Liver (tissue), 9 donors: ENCODE measurements around the gene STK33. TPM values are rescaled to one million over a fixed set of nuclear protein-coding genes. Genes with fewer than 3 reads are reported as not detected.

ENCODE experiments used
- DNase-seq: peaks from one replicate; pipeline ENCODE4 v3.0.0-alpha.2; 2017; ENCODE audit warnings: low spot score
- H3K27ac ChIP-seq, 2 donors: one replicate each; pipeline ENCODE4 v1.7.0; 2013; ENCODE audit warnings: inconsistent platforms in 2 of 2, low read length in 2 of 2, control low read depth in 1 of 2, low read depth in 1 of 2, mild to moderate bottlenecking in 1 of 2
- H3K27me3 ChIP-seq, 4 donors: one replicate each; pipeline versions ENCODE4 v1.6.1 to v1.7.0; 2013; ENCODE audit warnings: low read length in 3 of 4, inconsistent platforms in 1 of 4, mild to moderate bottlenecking in 1 of 4, moderate library complexity in 1 of 4; ENCODE audit not compliant: control insufficient read depth in 4 of 4, insufficient read depth in 4 of 4
- H3K36me3 ChIP-seq, 4 donors: one replicate each; pipeline versions ENCODE4 v1.6.1 to v1.7.0; 2013; ENCODE audit warnings: low read length in 3 of 4, mild to moderate bottlenecking in 3 of 4, low read depth in 1 of 4, moderate library complexity in 1 of 4; ENCODE audit not compliant: control insufficient read depth in 4 of 4, insufficient read depth in 3 of 4
- H3K4me1 ChIP-seq, 4 donors: one replicate each; pipeline versions ENCODE4 v1.6.1 to v1.7.0; 2013; ENCODE audit warnings: low read length in 3 of 4, mild to moderate bottlenecking in 3 of 4, moderate library complexity in 1 of 4; ENCODE audit not compliant: control insufficient read depth in 4 of 4, insufficient read depth in 4 of 4
- H3K4me3 ChIP-seq, 3 donors: one replicate each; pipeline versions ENCODE4 v1.6.1 to v1.7.0; 2013; ENCODE audit warnings: low read length in 3 of 3, control low read depth in 1 of 3, low read depth in 1 of 3, mild to moderate bottlenecking in 1 of 3
- H3K9ac ChIP-seq, 2 donors: one replicate each; pipeline ENCODE4 v1.7.0; 2013; ENCODE audit warnings: low read length in 2 of 2, mild to moderate bottlenecking in 2 of 2, moderate library complexity in 2 of 2, control low read depth in 1 of 2, low read depth in 1 of 2
- H3K9me3 ChIP-seq, 4 donors: one replicate each; pipeline versions ENCODE4 v1.6.1 to v1.7.0; 2013; ENCODE audit warnings: low read length in 3 of 4; ENCODE audit not compliant: control insufficient read depth in 4 of 4
- EGR1 ChIP-seq, 2 donors: IDR thresholded peaks; 2 replicates each; pipeline ENCODE4 v1.6.1; 2016 to 2018; ENCODE audit warnings: antibody characterized with exemption in 2 of 2, low read depth in 2 of 2
- FOXA1 ChIP-seq: IDR thresholded peaks from 2 replicates; pipeline ENCODE4 v1.6.1; 2016; ENCODE audit warnings: antibody characterized with exemption
- GABPA ChIP-seq, 2 donors: IDR thresholded peaks in 1 of 2; conservative IDR thresholded peaks in 1 of 2; 2 replicates each; pipeline ENCODE4 v1.6.1; 2016; ENCODE audit warnings: antibody characterized with exemption in 2 of 2, mild to moderate bottlenecking in 1 of 2, moderate library complexity in 1 of 2
- HNF4A ChIP-seq, 2 donors: conservative IDR thresholded peaks; 2 replicates each; pipeline ENCODE4 v1.6.1; 2016; ENCODE audit warnings: antibody characterized with exemption in 2 of 2, mild to moderate bottlenecking in 2 of 2
- HNF4G ChIP-seq: IDR thresholded peaks from 2 replicates; pipeline ENCODE4 v1.6.1; 2016; ENCODE audit warnings: antibody characterized with exemption
- JUND ChIP-seq, 2 donors: IDR thresholded peaks; 2 replicates each; pipeline ENCODE4 v1.6.1; 2016; ENCODE audit warnings: antibody characterized with exemption in 2 of 2
- NR2F2 ChIP-seq: IDR thresholded peaks from 2 replicates; pipeline ENCODE4 v1.6.1; 2016; ENCODE audit warnings: antibody characterized with exemption
- RAD21 ChIP-seq, 2 donors: IDR thresholded peaks; 2 replicates each; pipeline ENCODE4 v1.6.1; 2016; ENCODE audit warnings: antibody characterized with exemption in 2 of 2, mild to moderate bottlenecking in 2 of 2
- RXRA ChIP-seq, 2 donors: IDR thresholded peaks; 2 replicates each; pipeline ENCODE4 v1.6.1; 2017 to 2018; ENCODE audit warnings: antibody characterized with exemption in 2 of 2, mild to moderate bottlenecking in 1 of 2
- TAF1 ChIP-seq: conservative IDR thresholded peaks from 2 replicates; pipeline ENCODE4 v1.6.1; 2016; ENCODE audit warnings: antibody characterized with exemption, mild to moderate bottlenecking
- YY1 ChIP-seq: IDR thresholded peaks from 2 replicates; pipeline ENCODE4 v1.6.1; 2016; ENCODE audit warnings: antibody characterized with exemption, mild to moderate bottlenecking
- WGBS: extraction: QIAGEN DNeasy Blood & Tissue Kit; methylation state at CpG from one replicate; pipeline ENCODE4 v1.1.7; 2013; 5-methylcytosine and 5-hydroxymethylcytosine counted together
- polyA plus RNA-seq, 2 donors: library from polyadenylated mRNA; stranded (reverse) in 1 of 2; unstranded in 1 of 2; fragments of 200-250 nt in 1 of 2; fragments of >200 nt in 1 of 2; fragmentation: Nextera tagmentation in 1 of 2; extraction: Ambion mirVana in 1 of 2; gene quantifications; one replicate each; pipeline versions ENCODE4 v1.2.1 to v1.2.3, GENCODE V29; 2013 to 2015
- total RNA-seq, 2 donors: library from RNA; depleted of rRNA; stranded (reverse); fragments of >200 nt; gene quantifications; one replicate each; pipeline ENCODE4 v1.2.3, GENCODE V29; 2014
- TF ChIP-seq, protein P1 (sequence below): fragments of 150-350 bp; IDR thresholded peaks from 2 replicates; pipeline ENCODE4 v1.5.1; 2017; ENCODE audit warnings: improper control_type of control experiment, low read depth, low read length; ENCODE audit not compliant: missing input control
- TF ChIP-seq, protein P2 (sequence below): IDR thresholded peaks from 2 replicates; pipeline ENCODE4 v1.6.1; 2016; ENCODE audit warnings: antibody characterized with exemption
- TF ChIP-seq, protein P3 (sequence below): IDR thresholded peaks from 2 replicates; pipeline ENCODE4 v1.6.1; 2016; ENCODE audit warnings: antibody characterized with exemption
- TF ChIP-seq, protein P4 (sequence below): IDR thresholded peaks from 2 replicates; pipeline ENCODE4 v1.6.1; 2016; ENCODE audit warnings: antibody characterized with exemption
- TF ChIP-seq, protein P5 (sequence below): IDR thresholded peaks from 2 replicates; pipeline ENCODE4 v1.6.1; 2016; ENCODE audit warnings: antibody characterized with exemption, mild to moderate bottlenecking
- donor health status: healthy.
- donor health status: healthy.
- donor health status: healthy.
- donor health status: healthy.
- donor health status: healthy.

Gene STK33
- total and polyA plus RNA-seq, 4 donors = 0.09 to 1.1 (median 0.52) TPM

DNA sequence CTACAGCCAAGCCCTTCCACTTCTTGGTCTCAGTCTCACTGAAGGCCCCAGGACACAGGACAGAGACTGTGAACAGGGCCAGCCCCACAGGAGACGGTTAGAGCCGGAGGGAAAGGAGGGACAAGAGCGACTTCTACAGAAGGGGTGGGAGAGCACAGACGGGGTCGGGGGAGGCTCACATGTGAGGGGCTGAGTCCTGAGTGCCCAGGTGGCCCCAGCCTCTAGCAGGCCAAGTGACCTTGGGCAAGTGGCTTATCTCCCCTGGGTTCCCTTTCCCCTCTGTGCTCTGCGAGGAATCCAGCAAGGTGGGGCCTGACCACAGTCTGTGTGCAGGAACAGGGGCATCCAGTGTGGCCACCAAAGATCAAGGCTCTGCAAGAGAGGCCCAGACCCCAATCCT is 227.7 kb downstream of the STK33 start:
- H3K4me1 ChIP-seq = no peaks in the 10 kb centered on the region
- no peaks in the 10 kb centered on the region for H3K36me3 ChIP-seq
- H3K9ac ChIP-seq = no peak overlapping the region
- WGBS = 93% methylated on average over 6 of the region's 6 CpGs
- H3K27me3 ChIP-seq = no peaks in the 10 kb centered on the region
- H3K27ac ChIP-seq = no peak overlapping the region
- no peak overlapping the region for H3K4me3 ChIP-seq
- no peak for TF ChIP-seq JUND (IDR thresholded peaks at IDR 0.05)
- TF ChIP-seq, protein P1, sequence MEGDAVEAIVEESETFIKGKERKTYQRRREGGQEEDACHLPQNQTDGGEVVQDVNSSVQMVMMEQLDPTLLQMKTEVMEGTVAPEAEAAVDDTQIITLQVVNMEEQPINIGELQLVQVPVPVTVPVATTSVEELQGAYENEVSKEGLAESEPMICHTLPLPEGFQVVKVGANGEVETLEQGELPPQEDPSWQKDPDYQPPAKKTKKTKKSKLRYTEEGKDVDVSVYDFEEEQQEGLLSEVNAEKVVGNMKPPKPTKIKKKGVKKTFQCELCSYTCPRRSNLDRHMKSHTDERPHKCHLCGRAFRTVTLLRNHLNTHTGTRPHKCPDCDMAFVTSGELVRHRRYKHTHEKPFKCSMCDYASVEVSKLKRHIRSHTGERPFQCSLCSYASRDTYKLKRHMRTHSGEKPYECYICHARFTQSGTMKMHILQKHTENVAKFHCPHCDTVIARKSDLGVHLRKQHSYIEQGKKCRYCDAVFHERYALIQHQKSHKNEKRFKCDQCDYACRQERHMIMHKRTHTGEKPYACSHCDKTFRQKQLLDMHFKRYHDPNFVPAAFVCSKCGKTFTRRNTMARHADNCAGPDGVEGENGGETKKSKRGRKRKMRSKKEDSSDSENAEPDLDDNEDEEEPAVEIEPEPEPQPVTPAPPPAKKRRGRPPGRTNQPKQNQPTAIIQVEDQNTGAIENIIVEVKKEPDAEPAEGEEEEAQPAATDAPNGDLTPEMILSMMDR = no peak
- TF ChIP-seq, protein P2, sequence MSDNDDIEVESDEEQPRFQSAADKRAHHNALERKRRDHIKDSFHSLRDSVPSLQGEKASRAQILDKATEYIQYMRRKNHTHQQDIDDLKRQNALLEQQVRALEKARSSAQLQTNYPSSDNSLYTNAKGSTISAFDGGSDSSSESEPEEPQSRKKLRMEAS = no peak
- no peak for TF ChIP-seq RXRA (IDR thresholded peaks at IDR 0.05)
- TF ChIP-seq, protein P3, sequence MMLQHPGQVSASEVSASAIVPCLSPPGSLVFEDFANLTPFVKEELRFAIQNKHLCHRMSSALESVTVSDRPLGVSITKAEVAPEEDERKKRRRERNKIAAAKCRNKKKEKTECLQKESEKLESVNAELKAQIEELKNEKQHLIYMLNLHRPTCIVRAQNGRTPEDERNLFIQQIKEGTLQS = no peak
- TF ChIP-seq RAD21 (IDR thresholded peaks at IDR 0.05) = no peak
- TF ChIP-seq GABPA (IDR thresholded peaks at IDR 0.05 in 1 of 2, conservative IDR thresholded peaks at IDR 0.05 in 1 of 2) = no peak
- TF ChIP-seq FOXA1 = no peak
- TF ChIP-seq, protein P4, sequence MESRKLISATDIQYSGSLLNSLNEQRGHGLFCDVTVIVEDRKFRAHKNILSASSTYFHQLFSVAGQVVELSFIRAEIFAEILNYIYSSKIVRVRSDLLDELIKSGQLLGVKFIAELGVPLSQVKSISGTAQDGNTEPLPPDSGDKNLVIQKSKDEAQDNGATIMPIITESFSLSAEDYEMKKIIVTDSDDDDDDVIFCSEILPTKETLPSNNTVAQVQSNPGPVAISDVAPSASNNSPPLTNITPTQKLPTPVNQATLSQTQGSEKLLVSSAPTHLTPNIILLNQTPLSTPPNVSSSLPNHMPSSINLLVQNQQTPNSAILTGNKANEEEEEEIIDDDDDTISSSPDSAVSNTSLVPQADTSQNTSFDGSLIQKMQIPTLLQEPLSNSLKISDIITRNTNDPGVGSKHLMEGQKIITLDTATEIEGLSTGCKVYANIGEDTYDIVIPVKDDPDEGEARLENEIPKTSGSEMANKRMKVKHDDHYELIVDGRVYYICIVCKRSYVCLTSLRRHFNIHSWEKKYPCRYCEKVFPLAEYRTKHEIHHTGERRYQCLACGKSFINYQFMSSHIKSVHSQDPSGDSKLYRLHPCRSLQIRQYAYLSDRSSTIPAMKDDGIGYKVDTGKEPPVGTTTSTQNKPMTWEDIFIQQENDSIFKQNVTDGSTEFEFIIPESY = no peak
- TF ChIP-seq, protein P5, sequence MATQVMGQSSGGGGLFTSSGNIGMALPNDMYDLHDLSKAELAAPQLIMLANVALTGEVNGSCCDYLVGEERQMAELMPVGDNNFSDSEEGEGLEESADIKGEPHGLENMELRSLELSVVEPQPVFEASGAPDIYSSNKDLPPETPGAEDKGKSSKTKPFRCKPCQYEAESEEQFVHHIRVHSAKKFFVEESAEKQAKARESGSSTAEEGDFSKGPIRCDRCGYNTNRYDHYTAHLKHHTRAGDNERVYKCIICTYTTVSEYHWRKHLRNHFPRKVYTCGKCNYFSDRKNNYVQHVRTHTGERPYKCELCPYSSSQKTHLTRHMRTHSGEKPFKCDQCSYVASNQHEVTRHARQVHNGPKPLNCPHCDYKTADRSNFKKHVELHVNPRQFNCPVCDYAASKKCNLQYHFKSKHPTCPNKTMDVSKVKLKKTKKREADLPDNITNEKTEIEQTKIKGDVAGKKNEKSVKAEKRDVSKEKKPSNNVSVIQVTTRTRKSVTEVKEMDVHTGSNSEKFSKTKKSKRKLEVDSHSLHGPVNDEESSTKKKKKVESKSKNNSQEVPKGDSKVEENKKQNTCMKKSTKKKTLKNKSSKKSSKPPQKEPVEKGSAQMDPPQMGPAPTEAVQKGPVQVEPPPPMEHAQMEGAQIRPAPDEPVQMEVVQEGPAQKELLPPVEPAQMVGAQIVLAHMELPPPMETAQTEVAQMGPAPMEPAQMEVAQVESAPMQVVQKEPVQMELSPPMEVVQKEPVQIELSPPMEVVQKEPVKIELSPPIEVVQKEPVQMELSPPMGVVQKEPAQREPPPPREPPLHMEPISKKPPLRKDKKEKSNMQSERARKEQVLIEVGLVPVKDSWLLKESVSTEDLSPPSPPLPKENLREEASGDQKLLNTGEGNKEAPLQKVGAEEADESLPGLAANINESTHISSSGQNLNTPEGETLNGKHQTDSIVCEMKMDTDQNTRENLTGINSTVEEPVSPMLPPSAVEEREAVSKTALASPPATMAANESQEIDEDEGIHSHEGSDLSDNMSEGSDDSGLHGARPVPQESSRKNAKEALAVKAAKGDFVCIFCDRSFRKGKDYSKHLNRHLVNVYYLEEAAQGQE = no peak
- no peak for TF ChIP-seq HNF4G
- no peak for TF ChIP-seq NR2F2
- no peak for TF ChIP-seq YY1
- TF ChIP-seq HNF4A (conservative IDR thresholded peaks at IDR 0.05) = no peak
- no peak for TF ChIP-seq EGR1 (IDR thresholded peaks at IDR 0.05; ENCODE audit: low read depth in 2 of 2)
- TF ChIP-seq TAF1 = no peak
- no peaks in the 10 kb centered on the region for H3K9me3 ChIP-seq
- DNase-seq = no peak
